LHCN-M2 (cell line): ENCODE measurements around the gene CAMK2D. TPM values are rescaled to one million over a fixed set of nuclear protein-coding genes. Genes with fewer than 3 reads are reported as not detected.
A peak's percentile ranks its signal among the peaks of the same experiment; 100 is the strongest.

ENCODE experiments used
- DNase-seq: peaks from one replicate; pipeline ENCODE4 v3.0.0-alpha.2; 2012; ENCODE audit warnings: low read depth
- total RNA-seq: library from RNA; depleted of rRNA; stranded (reverse); fragments of >200 nt; gene quantifications from 2 replicates; pipeline ENCODE4 v1.2.3, GENCODE V29; 2014

The CAMK2D gene
- total RNA-seq, 1 experiment from 2014 or later = 99.8 TPM

GRCh38 chr4:113607147-113607720, 154.3 kb downstream of the CAMK2D start:
- no peak for DNase-seq

GRCh38 chr4:113604955-113605354, 156.6 kb downstream of the CAMK2D start:
- DNase-seq = peak; percentile 60

GRCh38 chr4:113603911-113604310, 157.6 kb downstream of the CAMK2D start:
- DNase-seq = peak; percentile 20

- no peak for DNase-seq
These were observed 158.8 kb downstream of the CAMK2D start for GRCh38 chr4:113602646-113603228.

GRCh38 chr4:113601636-113602035, 159.9 kb downstream of the CAMK2D start:
- DNase-seq = no peak

GRCh38 chr4:113596396-113596795, 165.1 kb downstream of the CAMK2D start:
- no peak for DNase-seq

GRCh38 chr4:113594231-113594556, 167.3 kb downstream of the CAMK2D start:
- no peak for DNase-seq

- DNase-seq = no peak
These were observed 167.9 kb downstream of the CAMK2D start for GRCh38 chr4:113593400-113594230.

- DNase-seq = peak; percentile 50
These were observed 169.6 kb downstream of the CAMK2D start for GRCh38 chr4:113591982-113592381.

GRCh38 chr4:113588895-113589668, 172.5 kb downstream of the CAMK2D start:
- no peak for DNase-seq

GRCh38 chr4:113587640-113588275, 173.8 kb downstream of the CAMK2D start:
- no peak for DNase-seq

GRCh38 chr4:113587156-113587555, 174.4 kb downstream of the CAMK2D start:
- no peak for DNase-seq

GRCh38 chr4:113586072-113586471, 175.5 kb downstream of the CAMK2D start:
- DNase-seq = peak; percentile 19

GRCh38 chr4:113584407-113585150, 177.0 kb downstream of the CAMK2D start:
- DNase-seq = peak; percentile 87

- DNase-seq = no peak
These were observed 178.8 kb downstream of the CAMK2D start for GRCh38 chr4:113582737-113583136.

GRCh38 chr4:113579360-113579759, 182.2 kb downstream of the CAMK2D start:
- DNase-seq = no peak

- no peak for DNase-seq
These were observed 184.4 kb downstream of the CAMK2D start for GRCh38 chr4:113576947-113577678.

GRCh38 chr4:113575401-113575800, 186.1 kb downstream of the CAMK2D start:
- peak; percentile 71 for DNase-seq

- peak; percentile 63 for DNase-seq
These were observed 186.9 kb downstream of the CAMK2D start for GRCh38 chr4:113574636-113575103.

GRCh38 chr4:113572620-113573019, 188.9 kb downstream of the CAMK2D start:
- no peak for DNase-seq
